Stimulated activated effector memory CD8-positive, alpha-beta T cell treated with anti-CD3 and anti-CD28 coated beads, Interleukin-12 subunit alpha, Interleukin-12 subunit beta, amount 100 ng/mL, for 72 hours (primary cell): Measurements from ENCODE around the gene IL1RL1.

Source experiments
- ATAC-seq: fragments of 150-1000 bp; cut with Tn5 transposase; 2 replicates; pipeline ENCODE4 v1.10.0; 2021
- DNase-seq, 2 donors: peaks; one replicate each; pipeline ENCODE4 v3.0.0; 2021 to 2022; ENCODE audit warnings: low spot score in 2 of 2
- H3K27ac Mint-ChIP-seq: one replicate; pipeline ENCODE4 v1.8.0; 2022; ENCODE audit warnings: mild to moderate bottlenecking, mixed read lengths
- H3K36me3 Mint-ChIP-seq: one replicate; pipeline ENCODE4 v1.8.0; 2022; ENCODE audit warnings: mild to moderate bottlenecking, mixed read lengths
- H3K4me1 Mint-ChIP-seq: one replicate; pipeline ENCODE4 v1.8.0; 2022; ENCODE audit warnings: mixed read lengths
- H3K4me3 Mint-ChIP-seq: one replicate; pipeline ENCODE4 v1.8.0; 2022; ENCODE audit warnings: mild to moderate bottlenecking, mixed read lengths
- H3K9me3 Mint-ChIP-seq: one replicate; pipeline ENCODE4 v1.8.0; 2022; ENCODE audit warnings: mixed read lengths

Gene IL1RL1

DNA sequence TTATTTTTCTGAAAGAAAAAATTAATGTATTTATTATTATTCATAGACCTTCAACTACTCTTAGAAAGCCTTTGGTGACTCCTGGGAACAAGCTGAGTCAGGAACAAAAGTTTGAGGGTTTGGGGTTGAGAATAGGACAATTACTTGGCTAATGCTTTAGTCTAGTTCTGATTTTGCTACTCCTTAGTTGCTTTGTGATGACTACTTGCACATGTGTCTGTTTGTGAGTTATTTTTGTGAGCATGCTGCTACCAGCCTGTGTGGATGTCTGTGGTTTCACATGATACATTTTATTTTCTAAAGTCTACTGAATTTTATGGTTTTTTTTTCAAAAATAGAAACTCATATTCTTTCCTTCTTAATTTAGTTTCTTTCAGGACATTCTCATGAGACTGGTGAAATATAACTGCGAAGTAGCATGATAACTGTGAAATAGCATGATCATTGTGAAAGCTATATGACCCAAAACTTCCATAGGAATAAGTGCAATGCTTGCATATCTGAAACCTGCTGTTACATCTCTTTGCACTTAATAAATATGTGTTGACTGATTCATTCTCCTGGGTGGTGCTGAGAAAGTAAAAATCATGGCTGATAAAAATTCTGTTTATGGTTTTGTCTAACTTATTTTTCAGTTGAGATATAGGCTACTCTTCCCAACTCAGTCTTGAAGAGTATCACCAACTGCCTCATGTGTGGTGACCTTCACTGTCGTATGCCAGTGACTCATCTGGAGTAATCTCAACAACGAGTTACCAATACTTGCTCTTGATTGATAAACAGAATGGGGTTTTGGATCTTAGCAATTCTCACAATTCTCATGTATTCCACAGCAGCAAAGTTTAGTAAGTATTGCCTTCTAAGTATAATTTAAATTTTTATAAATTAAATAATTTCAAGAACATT, 26.4 kb downstream of the IL1RL1 start:
- Mint-ChIP-seq H3K27ac (no peak overlapping the region), H3K9me3 (no peaks in the 10 kb centered on the region), H3K4me3 (no peak overlapping the region), H3K36me3 (no peaks in the 10 kb centered on the region), H3K4me1 (peaks cover 7% of the 10 kb centered on the region)
- peak; percentile 89 for ATAC-seq
- no peak for DNase-seq

DNA sequence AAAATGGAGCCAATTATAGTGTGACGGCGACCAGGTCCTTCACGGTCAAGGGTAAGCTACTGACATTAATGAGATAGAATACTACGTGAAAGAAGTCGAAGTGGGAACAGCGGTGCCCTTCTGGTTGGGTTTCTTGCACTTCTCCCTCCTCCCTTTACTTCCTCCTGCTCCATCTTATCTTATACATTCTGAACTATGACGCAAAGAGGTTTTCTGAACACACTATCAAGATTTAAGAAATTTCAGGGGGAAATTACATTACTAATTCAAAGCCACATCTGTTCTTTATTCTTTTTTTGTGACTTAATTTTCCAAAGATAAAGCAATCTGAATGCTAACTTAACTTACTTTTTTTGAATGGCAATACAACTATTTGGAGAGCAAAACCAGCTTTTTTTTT, 29.4 kb downstream of the IL1RL1 start:
- ATAC-seq (no peak), DNase-seq (no peak)
- Mint-ChIP-seq H3K4me3 (no peak overlapping the region), H3K9me3 (no peaks in the 10 kb centered on the region), H3K36me3 (no peaks in the 10 kb centered on the region), H3K27ac (no peak overlapping the region), H3K4me1 (peaks cover 7% of the 10 kb centered on the region)

DNA sequence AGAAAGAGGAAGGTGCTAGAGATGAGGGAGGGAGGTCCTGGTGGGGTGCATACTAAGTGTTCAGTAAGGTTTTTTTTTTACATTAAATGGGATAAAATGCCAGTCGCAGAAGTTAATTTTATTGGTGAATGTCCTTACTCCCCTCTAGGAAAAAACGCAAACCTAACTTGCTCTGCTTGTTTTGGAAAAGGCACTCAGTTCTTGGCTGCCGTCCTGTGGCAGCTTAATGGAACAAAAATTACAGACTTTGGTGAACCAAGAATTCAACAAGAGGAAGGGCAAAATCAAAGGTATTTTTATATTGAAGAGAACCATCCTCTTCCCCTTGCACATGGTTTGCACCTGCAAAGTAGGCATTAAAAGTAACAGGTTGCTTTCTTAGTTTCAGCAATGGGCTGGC, 31.5 kb downstream of the IL1RL1 start:
- peaks cover 3% of the 10 kb centered on the region for H3K4me1 Mint-ChIP-seq
- no peak for ATAC-seq
- no peaks in the 10 kb centered on the region for H3K36me3 Mint-ChIP-seq
- no peak overlapping the region for H3K4me3 Mint-ChIP-seq
- no peak overlapping the region for H3K27ac Mint-ChIP-seq
- H3K9me3 Mint-ChIP-seq, result no peaks in the 10 kb centered on the region
- no peak for DNase-seq

- Mint-ChIP-seq H3K9me3 (no peaks in the 10 kb centered on the region), H3K4me3 (no peak overlapping the region), H3K27ac (no peak overlapping the region), H3K36me3 (no peaks in the 10 kb centered on the region), H3K4me1 (no peaks in the 10 kb centered on the region)
- no peak for DNase-seq
- ATAC-seq, result no peak
These were observed 33.0 kb downstream of the IL1RL1 start for GRCh38 chr2:102344397-102344796.

DNA sequence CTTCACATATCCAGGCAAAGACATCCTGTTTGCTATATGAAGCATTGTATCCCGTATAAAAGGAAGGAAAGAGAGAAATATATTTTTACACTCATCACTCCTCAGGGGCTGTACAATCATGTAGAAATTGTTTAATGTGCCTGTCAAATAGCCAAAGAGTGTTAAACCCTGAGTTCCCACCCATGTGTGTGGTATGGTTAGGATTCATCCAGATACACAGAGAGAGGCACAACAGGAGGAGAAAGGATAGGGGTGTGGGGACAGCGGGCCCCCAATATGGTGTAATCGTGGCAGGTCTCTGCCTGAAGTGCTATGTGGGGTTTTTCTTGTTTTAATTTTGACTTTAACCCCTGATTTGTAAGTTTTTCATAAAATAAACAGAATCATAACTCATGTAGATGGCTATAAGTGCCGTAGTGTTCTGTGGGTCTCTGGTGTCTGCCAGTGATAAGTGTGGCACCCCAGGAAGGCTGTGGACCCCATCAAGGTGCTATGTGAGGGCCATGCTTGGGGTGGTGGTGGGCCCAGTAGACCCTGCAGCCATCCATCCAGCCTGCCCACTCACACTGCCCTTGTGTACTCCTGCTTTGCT, 34.1 kb downstream of the IL1RL1 start:
- H3K4me1 Mint-ChIP-seq, result no peaks in the 10 kb centered on the region
- H3K9me3 Mint-ChIP-seq, result no peaks in the 10 kb centered on the region
- no peak overlapping the region for H3K27ac Mint-ChIP-seq
- ATAC-seq (no peak), DNase-seq (no peak)
- H3K4me3 Mint-ChIP-seq, result no peak overlapping the region
- no peaks in the 10 kb centered on the region for H3K36me3 Mint-ChIP-seq

DNA sequence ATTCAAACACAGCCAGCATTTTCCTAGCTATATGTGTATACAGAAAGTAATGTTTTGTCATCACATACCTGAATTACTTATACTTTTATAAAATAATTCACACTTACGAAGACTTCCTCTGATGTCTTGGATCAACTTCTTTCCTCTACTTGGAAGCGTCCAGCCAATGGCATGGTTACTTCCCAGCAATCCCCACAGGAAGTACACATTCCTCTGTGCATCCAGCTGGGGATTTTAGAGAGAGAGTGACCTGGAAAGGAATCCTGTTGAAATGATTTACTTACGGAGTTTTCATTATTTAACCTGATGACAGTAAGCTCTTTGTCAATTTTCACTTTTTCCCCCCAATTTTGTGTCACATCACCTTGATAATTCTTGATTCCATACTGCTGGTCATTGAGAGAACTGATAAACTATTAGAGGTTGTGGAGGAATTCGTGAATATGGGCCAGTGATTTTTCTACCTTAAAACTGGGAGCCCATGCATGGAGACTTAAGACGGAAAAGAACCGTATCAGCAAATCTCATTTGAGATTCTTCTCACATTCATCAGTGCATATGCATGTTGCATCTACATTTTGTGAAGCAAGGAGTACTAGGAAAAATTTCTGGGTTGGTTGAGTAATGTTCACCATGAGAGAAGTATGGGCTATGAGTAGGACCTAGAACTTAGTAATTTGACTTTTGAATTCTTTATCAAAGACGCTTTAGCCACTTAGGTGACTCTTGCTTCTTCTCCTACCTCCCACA, 35.2 kb downstream of the IL1RL1 start:
- ATAC-seq (no peak), DNase-seq (no peak)
- Mint-ChIP-seq H3K36me3 (no peaks in the 10 kb centered on the region), H3K4me3 (no peak overlapping the region), H3K27ac (no peak overlapping the region), H3K4me1 (no peaks in the 10 kb centered on the region), H3K9me3 (no peaks in the 10 kb centered on the region)

DNA sequence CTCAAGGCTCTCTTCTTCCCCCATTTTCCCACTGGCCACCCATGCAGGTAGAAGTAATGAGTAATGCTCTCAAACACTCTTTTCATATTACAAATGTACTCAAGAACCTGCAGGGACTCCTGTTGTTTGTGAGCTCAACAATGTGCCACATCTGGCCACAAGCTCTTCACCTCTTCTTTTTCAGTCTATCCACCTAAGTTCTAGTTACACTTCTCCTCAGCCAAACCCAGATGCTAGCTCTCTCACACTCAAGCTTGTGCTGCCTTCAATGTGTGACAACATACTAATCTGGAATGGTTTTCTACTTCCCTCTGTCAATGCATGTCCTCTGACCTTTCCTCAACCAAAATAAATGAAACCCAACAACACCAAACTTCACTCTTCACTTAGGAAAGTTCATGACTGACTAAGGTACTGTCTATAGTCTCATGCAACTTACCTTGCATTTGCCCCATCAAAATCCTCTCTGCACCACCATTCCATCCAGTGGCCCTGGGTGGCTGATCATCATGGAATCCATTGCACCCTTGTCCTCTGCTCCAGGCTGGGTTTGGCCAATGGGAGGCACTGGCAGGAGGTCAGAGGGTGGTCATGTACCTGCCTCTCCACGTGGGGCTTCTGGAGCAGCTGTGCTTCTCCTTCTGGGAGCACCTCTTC, 38.9 kb downstream of the IL1RL1 start:
- DNase-seq (no peak), ATAC-seq (peak; percentile 36)
- H3K27ac Mint-ChIP-seq, result no peak overlapping the region
- no peak overlapping the region for H3K4me3 Mint-ChIP-seq
- H3K36me3 Mint-ChIP-seq, result no peaks in the 10 kb centered on the region
- no peaks in the 10 kb centered on the region for H3K9me3 Mint-ChIP-seq
- H3K4me1 Mint-ChIP-seq, result no peaks in the 10 kb centered on the region

DNA sequence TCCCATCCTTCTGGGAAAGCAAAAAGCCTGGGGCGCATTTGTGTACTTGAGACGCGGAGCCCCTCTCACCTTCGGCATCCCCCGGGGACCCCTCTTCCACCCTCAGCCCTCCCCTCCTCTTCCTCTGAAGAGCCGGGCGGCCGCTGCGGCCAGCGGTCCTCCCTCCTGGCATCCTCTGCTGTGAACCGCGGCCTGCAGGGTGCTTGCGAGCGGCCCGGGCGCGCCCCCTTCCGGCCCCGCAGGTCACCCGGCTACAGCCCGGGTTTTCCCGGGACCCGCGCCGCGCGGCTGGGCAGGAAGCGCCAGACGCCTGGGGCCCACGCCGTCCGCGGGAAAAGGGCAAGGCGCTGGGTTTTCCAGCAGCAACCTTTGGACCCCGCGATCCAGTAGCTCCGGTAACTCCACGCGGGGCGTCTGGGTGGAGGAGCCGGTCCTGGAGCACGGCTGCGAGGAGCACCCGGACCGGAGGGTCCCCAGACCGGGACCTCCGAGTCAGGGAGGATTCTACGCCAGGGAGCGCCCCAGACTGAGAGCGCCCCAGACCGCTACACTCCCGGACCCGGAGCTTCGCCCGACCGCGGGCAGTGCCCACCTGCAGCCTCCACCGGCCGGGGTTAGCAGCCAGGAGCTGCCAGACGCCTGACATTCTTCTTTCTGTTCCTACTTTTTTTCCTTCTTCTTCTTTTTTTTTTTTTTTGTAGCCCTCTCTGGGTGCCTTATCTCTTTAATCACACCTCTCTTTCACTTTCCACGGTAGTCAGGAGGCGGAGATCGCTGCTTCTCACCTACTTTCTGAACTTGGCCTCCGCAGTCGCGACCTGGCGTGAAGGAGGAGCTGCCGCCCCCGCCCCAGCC, 44.4 kb downstream of the IL1RL1 start, which contains the start of gene IL18R1:
IL18R1 (plus strand) TSS at position 271 of the 855 bp plus-strand sequence. CDS start 6,865 bp downstream, outside the sequence.
- peak; percentile 70 to 90 for DNase-seq
- H3K27ac Mint-ChIP-seq, result peak within 1 kb of the TSS; percentile 96
- peak within 1 kb of the TSS; percentile 97 for H3K4me3 Mint-ChIP-seq
- ATAC-seq, result peak; percentile 94
- peaks cover 7% of the 10 kb centered on the region for H3K36me3 Mint-ChIP-seq
- peaks cover 41% of the 10 kb centered on the region for H3K4me1 Mint-ChIP-seq
- H3K9me3 Mint-ChIP-seq, result no peaks in the 10 kb centered on the region

DNA sequence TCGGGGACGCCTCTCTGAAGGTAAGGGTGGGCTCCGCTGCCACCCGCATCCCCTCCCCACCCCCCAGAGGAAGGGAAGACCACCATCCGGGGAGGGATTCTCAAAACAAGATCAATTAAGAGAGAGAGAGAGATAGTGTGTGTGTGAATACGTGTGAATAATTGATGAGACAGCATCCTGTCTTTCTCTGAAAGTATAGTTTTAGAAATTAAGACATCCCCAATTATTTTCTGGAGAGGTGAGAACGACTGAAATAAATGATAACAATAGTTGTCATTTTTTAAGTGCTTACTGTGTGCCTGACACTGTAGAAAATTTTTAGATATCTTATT, 45.0 kb downstream of the IL1RL1 start:
- no peaks in the 10 kb centered on the region for H3K9me3 Mint-ChIP-seq
- peak overlapping the region; percentile 96 for H3K27ac Mint-ChIP-seq
- H3K4me3 Mint-ChIP-seq, result peak overlapping the region; percentile 97
- DNase-seq (no peak), ATAC-seq (no peak)
- peaks cover 10% of the 10 kb centered on the region for H3K36me3 Mint-ChIP-seq
- peaks cover 46% of the 10 kb centered on the region for H3K4me1 Mint-ChIP-seq

DNA sequence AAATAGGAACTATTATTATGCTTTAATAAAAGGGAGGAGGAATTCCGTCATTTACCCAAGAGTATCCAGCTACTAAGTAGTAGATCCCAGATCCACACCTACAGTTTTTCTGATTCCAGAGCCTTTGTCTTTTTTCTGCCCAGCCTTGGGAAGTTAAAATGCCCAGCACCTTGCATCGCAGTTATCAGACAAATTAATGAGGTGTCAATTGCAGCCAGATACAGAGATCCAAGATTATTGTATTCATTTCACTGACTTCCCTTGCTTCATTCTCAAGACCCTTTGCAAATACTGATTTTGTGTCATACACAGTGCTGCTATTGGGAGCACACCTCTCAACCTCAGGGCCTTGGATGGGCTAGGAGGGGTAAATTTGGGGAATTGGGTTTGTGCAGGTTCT, 45.4 kb downstream of the IL1RL1 start:
- ATAC-seq (no peak), DNase-seq (no peak)
- Mint-ChIP-seq H3K4me3 (peak overlapping the region; percentile 97), H3K27ac (peak overlapping the region; percentile 96), H3K4me1 (peaks cover 50% of the 10 kb centered on the region), H3K36me3 (peaks cover 14% of the 10 kb centered on the region), H3K9me3 (no peaks in the 10 kb centered on the region)

- peak overlapping the region; percentile 97 for H3K4me3 Mint-ChIP-seq
- peak overlapping the region; percentile 96 for H3K27ac Mint-ChIP-seq
- DNase-seq (no peak), ATAC-seq (no peak)
- H3K4me1 Mint-ChIP-seq, result peaks cover 58% of the 10 kb centered on the region
- no peaks in the 10 kb centered on the region for H3K9me3 Mint-ChIP-seq
- peaks cover 25% of the 10 kb centered on the region for H3K36me3 Mint-ChIP-seq
These were observed 46.6 kb downstream of the IL1RL1 start for GRCh38 chr2:102357937-102358336.

- Mint-ChIP-seq H3K9me3 (no peaks in the 10 kb centered on the region), H3K4me3 (peak overlapping the region; percentile 97), H3K27ac (peak overlapping the region; percentile 96), H3K4me1 (peaks cover 63% of the 10 kb centered on the region), H3K36me3 (peaks cover 31% of the 10 kb centered on the region)
- ATAC-seq (no peak), DNase-seq (no peak)
These were observed 47.1 kb downstream of the IL1RL1 start for GRCh38 chr2:102358496-102358895.

DNA sequence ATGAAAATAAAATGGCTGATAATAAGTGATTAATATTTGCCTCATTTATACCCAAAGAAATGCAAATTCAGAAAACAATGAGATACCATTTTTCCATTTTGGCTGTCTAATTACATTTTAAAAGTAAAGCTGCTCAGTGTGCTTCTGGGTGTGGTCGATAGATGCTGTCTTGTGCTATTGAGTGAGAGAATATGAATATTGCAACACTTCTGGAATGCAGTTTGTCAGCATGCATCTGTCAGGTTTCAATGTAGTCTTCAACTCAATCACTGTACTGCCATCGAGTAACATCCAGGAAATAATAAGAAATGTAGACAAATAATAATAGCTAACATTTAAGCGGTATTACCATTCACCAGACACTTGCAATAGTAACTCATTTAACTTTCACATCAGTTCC, 48.2 kb downstream of the IL1RL1 start:
- peaks cover 3% of the 10 kb centered on the region for H3K9me3 Mint-ChIP-seq
- no peak for DNase-seq
- ATAC-seq, result no peak
- H3K27ac Mint-ChIP-seq, result no peak overlapping the region
- H3K36me3 Mint-ChIP-seq, result peaks cover 41% of the 10 kb centered on the region
- H3K4me1 Mint-ChIP-seq, result peaks cover 73% of the 10 kb centered on the region
- peak overlapping the region; percentile 97 for H3K4me3 Mint-ChIP-seq

- no peak for DNase-seq
- Mint-ChIP-seq H3K9me3 (peaks cover 15% of the 10 kb centered on the region), H3K4me1 (peaks cover 85% of the 10 kb centered on the region), H3K27ac (peak overlapping the region; percentile 32), H3K4me3 (no peak overlapping the region), H3K36me3 (peaks cover 56% of the 10 kb centered on the region)
- no peak for ATAC-seq
These were observed 50.4 kb downstream of the IL1RL1 start for GRCh38 chr2:102361632-102362241.
